BE2C (cell line): ENCODE data around the gene INPP5B.

ENCODE experiments used
- DNase-seq: peaks from one replicate; pipeline ENCODE4 v3.0.0-alpha.2; 2020
- H3K27me3 ChIP-seq: fragments of 250-450 bp; sonication (Bioruptor Pico); 2 replicates; pipeline ENCODE4 v1.5.1; 2020; ENCODE audit warnings: mild to moderate bottlenecking
- H3K36me3 ChIP-seq: fragments of 250-450 bp; sonication (Bioruptor Pico); 2 replicates; pipeline ENCODE4 v1.5.1; 2020; ENCODE audit warnings: mild to moderate bottlenecking
- H3K4me1 ChIP-seq: fragments of 250-450 bp; sonication (Bioruptor Pico); 2 replicates; pipeline ENCODE4 v1.5.1; 2020
- H3K4me3 ChIP-seq: 2 replicates; pipeline ENCODE4 v1.5.1; 2011; ENCODE audit warnings: low read depth, low read length
- H3K9me3 ChIP-seq: fragments of 250-450 bp; sonication (Bioruptor Pico); 2 replicates; pipeline ENCODE4 v1.5.1; 2020
- CTCF ChIP-seq: IDR thresholded peaks from 2 replicates; pipeline ENCODE4 v1.5.1; 2012; ENCODE audit warnings: mild to moderate bottlenecking, low read depth, low read length

INPP5B gene

GRCh38 chr1:37949524-37950152 lies 2.8 kb upstream of the INPP5B start:
- H3K9me3 ChIP-seq = no peaks in the 10 kb centered on the region
- no peaks in the 10 kb centered on the region for H3K27me3 ChIP-seq
- no peak for TF ChIP-seq CTCF
- no peaks in the 10 kb centered on the region for H3K36me3 ChIP-seq
- no peaks in the 10 kb centered on the region for H3K4me1 ChIP-seq
- H3K4me3 ChIP-seq = no peak overlapping the region
- DNase-seq = no peak

- Histone ChIP-seq H3K36me3 (no peaks in the 10 kb centered on the region), H3K4me1 (no peaks in the 10 kb centered on the region), H3K9me3 (no peaks in the 10 kb centered on the region), H3K27me3 (no peaks in the 10 kb centered on the region), H3K4me3 (no peak overlapping the region)
- TF ChIP-seq CTCF = no peak
- no peak for DNase-seq
Measured at GRCh38 chr1:37948841-37949240, 2.0 kb upstream of the INPP5B start.

- Histone ChIP-seq H3K27me3 (no peaks in the 10 kb centered on the region), H3K9me3 (no peaks in the 10 kb centered on the region), H3K4me3 (no peak overlapping the region), H3K4me1 (no peaks in the 10 kb centered on the region), H3K36me3 (no peaks in the 10 kb centered on the region)
- DNase-seq = no peak
- TF ChIP-seq CTCF = no peak
Measured at GRCh38 chr1:37948166-37948565, 1.3 kb upstream of the INPP5B start.

DNA sequence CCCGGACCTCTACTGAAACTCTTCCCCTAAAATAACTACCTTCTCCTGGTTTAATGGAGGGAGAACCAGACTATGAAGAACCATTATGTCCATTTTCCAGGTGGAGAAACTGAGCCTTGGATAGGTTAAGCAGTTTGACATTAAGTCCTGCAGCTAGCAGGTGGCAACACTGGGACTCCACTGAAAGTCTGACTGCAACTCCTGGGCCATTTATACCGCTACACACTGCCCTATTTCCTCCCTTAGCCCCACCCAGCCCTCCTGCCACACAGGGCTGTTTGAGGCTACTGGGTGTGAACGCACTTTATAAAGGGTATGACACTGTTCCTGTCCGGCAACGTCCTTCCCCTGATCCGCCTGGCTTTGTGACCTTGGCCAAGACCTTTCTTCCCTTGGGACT lies 511 bp upstream of the INPP5B start:
- H3K9me3 ChIP-seq = no peaks in the 10 kb centered on the region
- H3K36me3 ChIP-seq = no peaks in the 10 kb centered on the region
- no peaks in the 10 kb centered on the region for H3K27me3 ChIP-seq
- H3K4me3 ChIP-seq = peak overlapping the region; percentile 66
- TF ChIP-seq CTCF = no peak
- no peak for DNase-seq
- H3K4me1 ChIP-seq = no peaks in the 10 kb centered on the region

DNA sequence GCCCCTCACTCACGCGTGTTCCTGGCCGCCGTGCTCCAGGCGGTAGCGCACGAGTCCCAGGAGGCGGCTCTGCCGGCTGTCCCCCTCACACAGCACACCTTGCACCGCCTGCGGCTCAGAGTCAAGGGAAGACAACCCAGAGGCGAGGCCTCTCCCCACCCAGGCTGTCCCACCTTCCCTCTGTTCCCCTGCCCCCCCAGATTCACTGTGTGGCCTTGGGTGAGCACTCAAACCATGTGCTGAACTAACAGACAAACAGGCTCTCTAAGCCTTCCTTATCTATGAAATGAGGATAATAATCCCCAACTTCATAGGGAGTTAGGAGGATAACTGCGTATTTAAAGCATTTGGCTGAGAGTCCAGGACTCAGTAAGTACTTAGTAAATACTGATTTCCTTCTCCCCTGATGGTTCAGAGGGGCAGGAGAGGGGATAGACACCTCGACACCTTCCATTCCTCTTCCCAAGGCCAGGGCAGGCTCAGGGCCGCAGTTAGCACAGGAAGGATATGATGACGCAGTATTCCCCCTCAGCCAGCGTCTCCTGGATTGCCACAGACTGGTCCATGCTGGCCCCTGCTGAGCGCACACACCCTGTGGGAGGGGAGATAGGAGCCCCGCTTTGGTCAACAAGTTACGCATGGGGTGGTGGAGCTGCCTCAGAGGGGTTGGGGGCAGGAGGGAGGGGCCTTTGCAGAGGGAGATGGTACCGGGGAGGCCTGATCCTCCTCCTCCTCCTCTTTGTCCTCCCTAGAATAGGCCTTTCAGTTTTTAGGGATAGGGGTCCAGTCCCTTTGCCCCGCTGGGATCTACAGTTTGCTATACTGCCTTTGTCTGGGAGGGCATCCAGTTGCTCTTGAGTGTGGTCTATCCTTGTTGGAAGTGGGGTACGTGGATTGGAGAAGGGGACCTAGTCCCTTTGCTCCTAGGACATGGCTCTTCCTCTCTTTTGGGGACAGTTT lies 830 bp downstream of the INPP5B start:
- Histone ChIP-seq H3K36me3 (no peaks in the 10 kb centered on the region), H3K27me3 (no peaks in the 10 kb centered on the region), H3K9me3 (no peaks in the 10 kb centered on the region), H3K4me1 (no peaks in the 10 kb centered on the region), H3K4me3 (peak overlapping the region; percentile 66)
- TF ChIP-seq CTCF = no peak
- no peak for DNase-seq

DNA sequence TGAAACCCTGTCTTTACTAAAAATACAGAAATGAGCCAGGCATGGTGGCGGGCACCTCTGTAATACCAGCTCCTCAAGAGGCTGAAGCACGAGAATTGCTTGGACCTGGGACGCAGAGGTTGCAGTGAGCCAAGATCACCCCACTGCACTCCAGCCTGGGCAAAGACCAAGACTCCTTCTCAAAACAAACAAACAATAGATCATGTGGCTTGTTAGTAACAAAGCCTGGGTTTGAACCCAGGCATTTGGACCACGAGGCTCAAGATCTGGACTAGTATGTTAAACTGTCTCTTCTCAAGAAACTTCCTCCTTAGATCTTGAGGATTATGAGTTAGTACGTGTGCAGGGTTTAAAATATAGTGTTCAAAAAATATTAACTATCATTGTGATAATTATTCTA lies 1.6 kb downstream of the INPP5B start:
- Histone ChIP-seq H3K36me3 (no peaks in the 10 kb centered on the region), H3K9me3 (no peaks in the 10 kb centered on the region), H3K27me3 (no peaks in the 10 kb centered on the region), H3K4me1 (no peaks in the 10 kb centered on the region), H3K4me3 (no peak overlapping the region)
- no peak for TF ChIP-seq CTCF
- no peak for DNase-seq
